Effector memory CD8-positive, alpha-beta T cell (primary cell): Measurements from ENCODE around the gene MIF4GD.

Experiments used
- ATAC-seq: fragments of 150-1000 bp; cut with Tn5 transposase; replicated peaks from 2 replicates; pipeline ENCODE4 v1.10.0; 2021; ENCODE audit warnings: mild to moderate bottlenecking, moderate library complexity
- DNase-seq, 3 experiments: peaks; one replicate each; pipeline ENCODE4 v3.0.0; 2021
- H3K27ac Mint-ChIP-seq, 2 donors: one replicate each; pipeline ENCODE4 v1.8.0; 2022; ENCODE audit warnings: mild to moderate bottlenecking in 2 of 2, mixed read lengths in 2 of 2, moderate library complexity in 2 of 2
- H3K27me3 Mint-ChIP-seq, 2 donors: one replicate each; pipeline ENCODE4 v1.8.0; 2022; ENCODE audit warnings: mixed read lengths in 2 of 2
- H3K36me3 Mint-ChIP-seq: one replicate; pipeline ENCODE4 v1.8.0; 2022; ENCODE audit warnings: mild to moderate bottlenecking, moderate library complexity, mixed read lengths; ENCODE audit not compliant: insufficient read depth
- H3K4me1 Mint-ChIP-seq, 2 donors: one replicate each; pipeline ENCODE4 v1.8.0; 2022; ENCODE audit warnings: low read depth in 2 of 2, mixed read lengths in 2 of 2
- H3K4me3 Mint-ChIP-seq, 2 donors: one replicate each; pipeline ENCODE4 v1.8.0; 2022; ENCODE audit warnings: mild to moderate bottlenecking in 2 of 2, mixed read lengths in 2 of 2, moderate library complexity in 2 of 2
- H3K9me3 Mint-ChIP-seq, 2 donors: one replicate each; pipeline ENCODE4 v1.8.0; 2022; ENCODE audit warnings: mixed read lengths in 2 of 2

Gene MIF4GD

DNA sequence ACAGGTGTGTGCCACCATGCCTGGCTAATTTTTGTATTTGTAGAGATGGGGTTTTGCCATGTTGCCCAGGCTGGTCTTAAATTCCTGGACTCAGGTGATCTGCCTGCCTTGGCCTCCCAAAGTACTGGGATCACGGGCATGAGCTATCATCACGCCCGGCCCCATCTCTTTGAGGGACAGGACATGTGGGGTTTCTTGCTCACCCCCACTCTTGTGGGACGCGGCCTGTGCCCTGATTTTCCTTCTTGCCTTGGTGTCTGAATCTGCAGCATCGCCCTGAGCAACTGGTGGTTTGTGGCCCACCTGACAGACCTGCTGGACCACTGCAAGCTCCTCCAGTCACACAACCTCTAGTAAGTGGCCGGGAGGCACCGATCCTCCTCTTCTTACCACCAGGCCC lies 40.0 kb downstream of the MIF4GD start:
- H3K9me3 Mint-ChIP-seq: no peaks in the 10 kb centered on the region
- DNase-seq: no peak
- no peaks in the 10 kb centered on the region for H3K4me1 Mint-ChIP-seq
- H3K4me3 Mint-ChIP-seq: no peak overlapping the region
- no peak for ATAC-seq
- H3K36me3 Mint-ChIP-seq: peaks cover 67% of the 10 kb centered on the region
- no peaks in the 10 kb centered on the region for H3K27me3 Mint-ChIP-seq
- no peak overlapping the region for H3K27ac Mint-ChIP-seq

DNA sequence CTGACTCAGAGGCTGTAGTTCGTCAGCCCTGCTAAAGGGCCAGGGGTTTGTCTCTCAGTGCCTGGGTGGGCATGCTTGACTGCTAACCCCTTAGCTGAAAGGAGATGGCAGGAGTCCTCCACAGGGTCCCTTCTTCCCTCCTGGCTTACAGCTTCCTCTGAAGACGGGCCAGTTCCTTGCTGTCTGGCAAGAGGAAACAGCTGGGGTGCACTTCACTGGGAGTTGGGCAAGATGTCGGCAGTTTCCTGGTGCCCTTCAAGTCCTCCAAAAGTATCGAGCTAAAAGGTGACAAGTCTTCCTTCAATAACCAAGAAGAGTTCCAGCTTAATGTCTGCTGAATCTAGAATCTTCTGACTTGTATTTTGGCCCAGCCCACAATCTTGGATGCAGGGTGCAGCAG lies 42.2 kb downstream of the MIF4GD start:
- Mint-ChIP-seq H3K36me3 (peaks cover 45% of the 10 kb centered on the region), H3K4me1 (no peaks in the 10 kb centered on the region), H3K27ac (peak overlapping the region in 1 of 2 donors; percentile 17), H3K9me3 (no peaks in the 10 kb centered on the region), H3K4me3 (no peak overlapping the region), H3K27me3 (no peaks in the 10 kb centered on the region)
- ATAC-seq (no peak), DNase-seq (no peak)

- Mint-ChIP-seq H3K4me1 (no peaks in the 10 kb centered on the region), H3K27ac (no peak overlapping the region), H3K27me3 (no peaks in the 10 kb centered on the region), H3K9me3 (no peaks in the 10 kb centered on the region), H3K4me3 (no peak overlapping the region), H3K36me3 (peaks cover 45% of the 10 kb centered on the region)
- DNase-seq: no peak
- ATAC-seq: no peak
Observed at GRCh38 chr17:75228305-75228704, 42.7 kb downstream of the MIF4GD start.

- H3K4me3 Mint-ChIP-seq: no peak overlapping the region
- no peak overlapping the region for H3K27ac Mint-ChIP-seq
- no peak for ATAC-seq
- no peaks in the 10 kb centered on the region for H3K4me1 Mint-ChIP-seq
- no peaks in the 10 kb centered on the region for H3K27me3 Mint-ChIP-seq
- no peak for DNase-seq
- no peaks in the 10 kb centered on the region for H3K9me3 Mint-ChIP-seq
- H3K36me3 Mint-ChIP-seq: peaks cover 45% of the 10 kb centered on the region
Observed at GRCh38 chr17:75227729-75228128, 43.3 kb downstream of the MIF4GD start.

DNA sequence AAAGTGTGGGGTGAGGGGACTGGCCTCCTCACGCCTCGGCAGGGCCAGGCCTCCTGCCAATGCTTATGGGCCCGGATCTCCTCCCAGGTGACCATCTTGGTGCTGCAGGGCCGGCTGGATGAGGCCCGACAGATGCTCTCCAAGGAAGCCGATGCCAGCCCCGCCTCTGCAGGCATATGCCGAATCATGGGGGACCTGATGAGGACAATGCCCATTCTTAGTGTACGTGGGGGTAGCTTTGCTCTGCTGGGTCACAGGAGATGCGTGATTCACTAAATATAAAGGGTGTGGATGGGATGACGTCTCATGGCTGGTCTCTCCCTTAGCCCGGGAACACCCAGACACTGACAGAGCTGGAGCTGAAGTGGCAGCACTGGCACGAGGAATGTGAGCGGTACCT lies 46.0 kb downstream of the MIF4GD start:
- no peak overlapping the region for H3K4me3 Mint-ChIP-seq
- no peak for ATAC-seq
- H3K36me3 Mint-ChIP-seq: peaks cover 41% of the 10 kb centered on the region
- H3K27ac Mint-ChIP-seq: peak overlapping the region; percentile 20 to 52
- DNase-seq: no peak
- no peaks in the 10 kb centered on the region for H3K9me3 Mint-ChIP-seq
- no peaks in the 10 kb centered on the region for H3K27me3 Mint-ChIP-seq
- H3K4me1 Mint-ChIP-seq: peaks cover 2 to 4% of the 10 kb centered on the region in 2 donors

DNA sequence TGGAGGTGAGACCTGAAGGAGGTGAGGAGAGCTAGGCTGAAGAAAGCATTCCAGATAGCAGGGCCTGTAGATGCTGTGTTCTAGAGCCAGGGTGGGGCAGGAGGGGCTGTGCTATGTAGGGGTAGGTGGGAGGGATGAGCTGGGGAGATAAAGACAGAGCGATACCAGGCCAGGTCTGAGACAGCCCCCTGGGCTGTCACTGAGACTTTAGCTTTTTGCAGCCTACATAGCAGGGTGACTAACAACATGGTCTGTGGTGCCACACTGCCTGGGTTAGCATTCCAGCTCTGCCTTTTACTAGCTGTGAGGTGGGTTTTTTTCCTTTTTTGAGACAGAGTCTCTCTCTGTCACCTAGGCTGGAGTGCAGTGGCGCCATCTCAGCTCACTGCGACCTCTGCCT lies 51.2 kb downstream of the MIF4GD start:
- no peak overlapping the region for H3K27ac Mint-ChIP-seq
- no peak for DNase-seq

GRCh38 chr17:75218131-75218530 lies 52.9 kb downstream of the MIF4GD start:
- H3K36me3 Mint-ChIP-seq: peaks cover 80% of the 10 kb centered on the region
- ATAC-seq (no peak), DNase-seq (no peak)
- no peaks in the 10 kb centered on the region for H3K27me3 Mint-ChIP-seq
- no peak overlapping the region for H3K4me3 Mint-ChIP-seq
- H3K4me1 Mint-ChIP-seq: peaks cover 4% of the 10 kb centered on the region in 2 donors
- no peak overlapping the region for H3K27ac Mint-ChIP-seq
- no peaks in the 10 kb centered on the region for H3K9me3 Mint-ChIP-seq

More for the DNA sequence above, 51.2 kb downstream of the MIF4GD start:
- H3K4me3 Mint-ChIP-seq: no peak overlapping the region
- peaks cover 4% of the 10 kb centered on the region in 2 donors for H3K4me1 Mint-ChIP-seq
- no peaks in the 10 kb centered on the region for H3K9me3 Mint-ChIP-seq
- ATAC-seq: no peak
- peaks cover 64% of the 10 kb centered on the region for H3K36me3 Mint-ChIP-seq
- no peaks in the 10 kb centered on the region for H3K27me3 Mint-ChIP-seq
